ENCODE data around the gene RBM18. TPM values are rescaled to one million over a fixed set of nuclear protein-coding genes. Genes with fewer than 3 reads are reported as not detected.

Gene RBM18
- polyA plus RNA-seq, 3 donors, result 37.7 to 39.3 (median 37.9) TPM

DNA sequence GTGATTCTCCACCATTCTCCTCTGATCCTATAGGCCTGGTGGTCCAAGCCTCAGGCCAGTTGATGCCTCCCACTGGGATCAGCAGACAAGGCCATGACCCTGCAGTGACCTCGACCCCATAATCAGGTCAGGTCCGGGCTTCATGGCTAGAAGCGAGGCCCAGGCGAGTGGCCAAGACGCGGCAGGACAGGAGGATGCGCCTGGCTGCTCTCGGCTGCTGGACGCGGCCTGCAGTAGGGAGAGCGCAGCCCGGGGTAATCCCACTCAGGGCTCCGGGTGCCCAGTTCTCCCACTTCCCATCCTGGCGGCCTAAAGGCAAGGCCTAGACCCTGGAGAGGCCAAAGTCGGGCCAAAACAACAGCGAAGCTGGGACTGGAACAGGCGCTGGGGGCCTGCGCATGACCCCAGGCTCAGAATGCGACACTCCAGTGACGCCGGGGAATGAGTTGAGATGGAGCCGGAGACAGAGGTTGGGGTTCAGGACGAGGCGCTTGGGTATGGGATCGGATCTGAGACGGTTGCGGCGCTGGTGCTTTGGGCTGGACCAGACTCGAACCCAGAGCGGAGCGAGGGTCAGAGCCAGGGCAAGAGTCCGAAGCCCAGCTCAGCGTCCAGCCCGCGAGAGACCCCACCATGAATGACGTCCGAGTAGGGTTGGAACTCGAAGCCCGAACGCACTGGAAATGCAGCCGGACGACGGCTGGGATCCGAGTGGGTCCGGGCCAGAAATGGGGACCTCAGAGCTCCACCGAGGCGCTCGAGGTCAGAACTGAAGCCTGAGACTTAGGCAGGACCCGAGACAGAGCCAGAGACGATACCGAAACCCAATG is 39.1 kb downstream of the RBM18 start:
- no peak for DNase-seq (ENCODE audit: low read depth in 3 of 3, low spot score in 2 of 3)

DNA sequence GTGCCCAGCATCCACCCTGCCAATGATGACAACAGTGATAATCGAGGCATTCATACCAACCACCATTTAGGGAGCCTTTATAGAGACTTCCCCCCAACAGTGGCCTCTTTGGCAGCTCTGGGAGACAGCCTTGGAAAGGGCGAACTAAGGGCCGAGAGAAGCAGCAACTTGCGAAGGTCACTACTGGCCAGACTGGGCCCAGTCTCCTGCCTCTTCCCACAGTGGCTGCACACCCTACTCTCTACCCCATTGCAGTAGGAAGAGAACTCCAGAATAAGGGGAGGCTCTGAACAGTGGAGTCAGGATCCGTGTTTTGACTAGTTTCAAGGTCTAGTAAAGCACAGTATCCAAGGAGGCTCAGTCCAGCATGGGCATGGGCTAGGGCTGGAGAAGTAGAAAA is 41.2 kb downstream of the RBM18 start:
- DNase-seq (ENCODE audit: low read depth in 3 of 3, low spot score in 2 of 3), result no peak

GRCh38 chr9:122222791-122223190 is 41.8 kb downstream of the RBM18 start:
- no peak for DNase-seq (ENCODE audit: low read depth in 3 of 3, low spot score in 2 of 3)

DNA sequence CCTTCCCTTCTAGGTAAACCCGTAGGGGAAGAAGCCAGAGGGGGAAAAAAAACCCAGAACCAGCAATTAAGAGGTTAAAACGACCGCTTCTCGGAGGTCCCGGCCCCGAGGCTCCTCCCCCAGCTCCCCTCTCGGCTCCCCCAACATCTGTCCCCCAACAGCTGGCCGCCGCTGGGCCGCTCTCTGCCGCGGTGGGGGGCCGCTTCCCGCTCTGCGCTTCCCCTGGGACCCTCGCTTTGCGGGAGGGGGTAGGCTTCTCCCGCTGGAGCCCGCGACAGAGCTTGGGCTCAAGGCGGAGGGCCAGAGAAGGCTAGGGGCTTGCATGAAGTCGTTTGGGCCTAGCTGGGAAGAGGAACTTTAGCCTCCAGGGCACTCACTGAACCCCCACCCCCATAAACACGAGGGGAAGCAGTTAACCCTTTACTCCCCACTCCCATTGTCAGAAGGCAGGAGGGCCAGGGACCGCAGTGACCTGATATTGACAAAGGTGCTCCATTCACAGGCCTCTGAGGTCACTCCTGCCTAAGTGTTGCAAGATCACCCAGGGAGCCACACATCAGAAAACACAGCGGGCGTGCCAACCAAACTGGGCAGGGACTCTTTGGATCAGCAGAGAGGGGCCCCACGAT is 43.3 kb downstream of the RBM18 start:
- DNase-seq (ENCODE audit: low read depth in 3 of 3, low spot score in 2 of 3), result no peak

- DNase-seq (ENCODE audit: low read depth in 3 of 3, low spot score in 2 of 3), result no peak
Measured at GRCh38 chr9:122220673-122221182, 43.9 kb downstream of the RBM18 start.

DNA sequence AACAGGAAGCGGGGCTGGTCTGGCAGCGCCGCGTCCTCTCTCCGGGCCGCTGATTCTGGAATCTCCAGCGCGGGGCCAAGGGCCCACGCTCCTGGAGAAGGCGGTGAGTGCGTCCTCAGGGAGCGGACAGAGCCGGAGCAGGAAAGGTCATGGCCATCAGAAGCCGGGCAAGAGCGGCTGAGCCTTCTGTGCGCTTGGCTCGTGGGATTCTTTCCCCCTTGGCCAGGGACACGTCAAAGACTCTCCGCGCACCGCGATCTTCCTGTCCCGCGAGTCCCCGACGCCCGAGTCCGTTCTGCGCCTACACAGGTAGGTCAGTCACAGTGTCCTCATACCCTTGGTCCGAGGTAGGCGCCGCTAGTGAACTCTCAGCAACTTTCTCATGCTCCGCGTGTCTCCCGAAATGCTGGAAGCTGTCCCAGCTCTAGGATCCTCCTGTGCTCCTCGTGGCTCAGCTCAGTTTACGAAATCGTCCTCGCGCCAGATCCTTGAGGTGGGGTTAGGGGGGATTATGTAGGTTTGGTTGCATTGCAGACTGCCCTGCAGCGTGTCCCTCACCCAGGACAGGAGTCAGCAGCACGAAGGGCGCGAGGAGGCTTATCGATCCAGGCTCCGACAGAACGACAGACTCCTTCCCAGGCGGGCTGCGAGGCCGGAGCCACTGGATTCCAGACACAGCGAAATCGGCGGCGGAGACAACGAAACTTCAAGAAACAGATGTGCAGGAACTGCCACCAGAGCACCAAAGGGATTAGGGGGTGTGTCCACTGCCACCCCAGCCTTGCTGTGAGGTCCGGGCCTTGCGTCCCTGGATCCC is 44.6 kb downstream of the RBM18 start:
- no peak for DNase-seq (ENCODE audit: low read depth in 3 of 3, low spot score in 2 of 3)

GRCh38 chr9:122218935-122219855 is 45.4 kb downstream of the RBM18 start:
- no peak for DNase-seq (ENCODE audit: low read depth in 3 of 3, low spot score in 2 of 3)

- DNase-seq (ENCODE audit: low read depth in 3 of 3, low spot score in 2 of 3), result no peak
Measured at GRCh38 chr9:122218071-122218934, 46.3 kb downstream of the RBM18 start.

DNA sequence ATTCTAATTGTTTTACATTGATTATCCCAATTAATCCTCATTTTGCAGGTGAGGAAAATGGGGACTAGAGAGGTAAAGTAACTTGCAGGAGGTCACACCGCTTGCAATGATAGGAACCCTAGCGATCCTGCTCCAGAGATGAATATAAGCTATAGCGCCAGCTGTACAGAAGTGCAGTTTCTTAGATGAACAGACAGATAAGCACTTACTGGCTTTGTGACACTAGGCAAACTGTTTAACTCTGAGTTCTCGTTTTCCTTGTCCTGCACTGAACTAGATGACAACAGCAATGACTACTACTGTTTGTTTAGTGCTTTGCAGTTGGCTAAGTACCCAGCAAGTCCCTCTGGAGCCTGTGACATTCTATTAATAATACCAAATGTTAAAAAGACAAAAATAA is 47.0 kb downstream of the RBM18 start:
- DNase-seq (ENCODE audit: low read depth in 3 of 3, low spot score in 2 of 3), result no peak

DNA sequence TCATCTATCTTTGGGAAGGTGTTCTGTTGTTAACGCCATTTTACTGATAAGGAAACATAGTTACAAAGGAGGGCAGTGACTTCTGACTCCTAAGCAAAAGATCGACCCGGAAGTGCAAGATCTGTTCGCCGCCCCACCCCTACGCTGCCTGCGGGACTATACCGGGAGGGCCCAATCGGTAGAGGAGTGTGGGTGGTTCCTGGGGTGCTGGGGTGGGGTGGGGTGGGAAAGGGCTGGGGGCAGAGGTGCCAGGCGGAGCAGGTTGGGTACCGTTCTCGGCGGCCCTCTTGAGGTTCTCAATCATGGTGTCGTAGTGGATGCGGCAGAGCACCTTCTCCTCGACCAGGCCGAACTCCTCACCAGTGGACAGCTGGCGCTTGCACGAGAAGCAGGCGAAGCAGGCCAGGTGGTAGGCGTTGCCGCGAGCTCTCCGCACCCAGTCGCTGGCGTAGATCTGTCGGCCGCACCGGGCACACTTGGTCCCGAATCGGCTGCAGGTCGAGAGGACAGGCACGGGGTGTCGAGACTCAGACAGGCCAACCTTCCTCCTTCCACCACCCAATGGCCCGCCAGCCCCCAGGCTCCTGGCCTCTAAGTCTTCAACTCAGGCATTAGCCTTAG is 47.7 kb downstream of the RBM18 start:
- DNase-seq (ENCODE audit: low read depth in 3 of 3, low spot score in 2 of 3), result no peak

- no peak for DNase-seq (ENCODE audit: low read depth in 3 of 3, low spot score in 2 of 3)
Measured at GRCh38 chr9:122216138-122216797, 48.4 kb downstream of the RBM18 start.

DNA sequence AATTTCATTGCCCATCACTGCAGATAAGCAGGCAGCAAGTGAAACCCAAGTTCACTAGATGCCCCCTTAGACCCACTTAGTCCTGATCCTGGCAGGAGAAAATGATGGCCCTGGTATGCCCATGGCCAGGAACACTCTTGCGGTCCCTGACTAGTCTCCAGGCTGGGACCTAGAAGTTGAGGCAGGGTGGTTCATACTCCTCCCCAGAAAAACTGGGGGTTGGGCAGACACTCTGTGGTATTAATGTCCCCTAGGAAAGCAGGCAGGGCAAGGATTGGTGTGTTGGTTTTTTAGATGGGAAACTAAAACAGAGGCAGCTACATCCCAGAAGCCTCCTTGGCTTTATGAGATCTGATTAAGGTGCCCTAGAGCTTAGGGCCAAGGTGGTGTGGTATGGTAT is 49.0 kb downstream of the RBM18 start:
- no peak for DNase-seq (ENCODE audit: low read depth in 3 of 3, low spot score in 2 of 3)

DNA sequence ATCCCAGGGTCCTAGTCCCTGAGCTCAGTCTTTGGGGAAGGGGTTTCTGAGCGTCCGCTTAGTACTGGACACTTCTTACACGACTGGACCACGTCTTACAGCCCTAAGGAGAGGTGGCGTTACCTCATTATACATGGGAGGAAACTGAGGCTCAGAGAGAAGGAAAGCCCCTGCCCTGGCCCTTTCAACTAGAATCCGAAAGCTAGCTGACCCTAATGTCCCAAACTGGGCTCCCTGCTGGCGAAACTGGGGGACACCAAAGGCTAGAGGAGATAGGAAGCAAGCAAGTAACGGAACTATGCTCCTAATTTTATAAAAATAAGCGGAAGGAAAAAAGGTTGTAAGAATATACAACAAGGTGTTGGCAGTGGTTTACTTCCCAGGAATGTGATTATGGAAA is 50.1 kb downstream of the RBM18 start:
- no peak for DNase-seq (ENCODE audit: low read depth in 3 of 3, low spot score in 2 of 3)

- DNase-seq (ENCODE audit: low read depth in 3 of 3, low spot score in 2 of 3), result no peak
Measured at GRCh38 chr9:122213589-122214413, 50.8 kb downstream of the RBM18 start.

GRCh38 chr9:122213102-122213588 is 51.5 kb downstream of the RBM18 start:
- no peak for DNase-seq (ENCODE audit: low read depth in 3 of 3, low spot score in 2 of 3)

DNA sequence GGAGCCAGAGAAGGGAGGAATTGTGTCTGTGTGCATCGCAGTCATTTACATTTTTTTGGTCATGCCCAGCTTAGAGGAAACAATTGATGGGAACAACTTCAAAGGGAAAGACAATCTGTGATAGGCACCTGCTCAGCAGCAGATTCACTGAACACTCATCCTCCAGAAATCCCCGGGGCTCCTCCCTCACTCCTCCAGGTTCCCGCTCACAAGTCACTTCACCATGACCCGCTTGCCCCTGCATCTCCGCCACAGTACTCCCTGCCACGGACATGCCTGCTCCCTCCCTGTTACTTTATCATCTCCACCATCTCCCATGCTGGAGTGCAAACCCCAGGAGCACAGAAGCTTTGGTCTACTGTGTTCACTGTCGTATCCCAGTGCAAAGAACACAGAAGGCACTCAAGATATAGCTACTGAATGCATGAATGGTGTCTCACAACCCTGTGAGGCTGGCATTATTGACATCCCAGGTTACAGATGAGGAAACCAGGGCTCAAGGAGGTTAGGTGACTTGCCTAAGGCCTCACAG is 52.1 kb downstream of the RBM18 start:
- no peak for DNase-seq (ENCODE audit: low read depth in 3 of 3, low spot score in 2 of 3)

- DNase-seq (ENCODE audit: low read depth in 3 of 3, low spot score in 2 of 3), result no peak
Measured at GRCh38 chr9:122209451-122209850, 55.2 kb downstream of the RBM18 start.
